ENCODE results near the gene RPS8.

The RPS8 gene

DNA sequence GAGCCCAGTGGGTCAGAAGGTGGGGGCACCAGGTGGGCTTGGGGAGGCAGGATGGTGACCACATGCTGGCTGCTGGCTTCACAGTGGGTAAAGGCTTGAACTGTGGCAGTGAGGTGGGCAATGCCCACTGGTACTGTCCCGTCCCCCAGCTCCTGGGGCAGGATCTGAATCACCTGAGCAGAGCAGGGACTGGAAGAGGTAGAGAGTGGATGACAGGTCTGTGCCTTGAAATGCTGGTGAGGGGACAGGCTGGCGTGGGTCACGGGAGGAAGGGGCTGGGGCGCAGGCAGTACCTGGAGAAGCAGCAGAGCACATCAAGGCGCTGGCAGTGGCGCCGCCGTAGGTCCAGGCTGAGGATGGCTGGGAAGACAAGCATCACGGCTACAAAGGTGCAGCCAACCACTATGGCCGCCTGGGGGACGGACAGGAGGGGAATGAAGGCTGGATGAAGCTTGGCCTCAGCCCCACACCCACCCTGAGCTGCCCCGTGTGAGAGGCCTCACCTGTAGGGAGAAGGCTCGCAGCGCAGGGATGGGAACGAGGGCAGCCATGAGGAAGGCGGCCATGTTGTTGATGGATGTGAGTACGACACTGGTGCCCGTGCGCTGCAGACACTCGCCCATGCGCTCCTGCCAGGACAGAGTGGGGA is 52.8 kb downstream of the RPS8 start:
- H3K4me3 ChIP-seq (ENCODE audit: low read depth, low read length), result no peak overlapping the region
- TF ChIP-seq, protein P1, sequence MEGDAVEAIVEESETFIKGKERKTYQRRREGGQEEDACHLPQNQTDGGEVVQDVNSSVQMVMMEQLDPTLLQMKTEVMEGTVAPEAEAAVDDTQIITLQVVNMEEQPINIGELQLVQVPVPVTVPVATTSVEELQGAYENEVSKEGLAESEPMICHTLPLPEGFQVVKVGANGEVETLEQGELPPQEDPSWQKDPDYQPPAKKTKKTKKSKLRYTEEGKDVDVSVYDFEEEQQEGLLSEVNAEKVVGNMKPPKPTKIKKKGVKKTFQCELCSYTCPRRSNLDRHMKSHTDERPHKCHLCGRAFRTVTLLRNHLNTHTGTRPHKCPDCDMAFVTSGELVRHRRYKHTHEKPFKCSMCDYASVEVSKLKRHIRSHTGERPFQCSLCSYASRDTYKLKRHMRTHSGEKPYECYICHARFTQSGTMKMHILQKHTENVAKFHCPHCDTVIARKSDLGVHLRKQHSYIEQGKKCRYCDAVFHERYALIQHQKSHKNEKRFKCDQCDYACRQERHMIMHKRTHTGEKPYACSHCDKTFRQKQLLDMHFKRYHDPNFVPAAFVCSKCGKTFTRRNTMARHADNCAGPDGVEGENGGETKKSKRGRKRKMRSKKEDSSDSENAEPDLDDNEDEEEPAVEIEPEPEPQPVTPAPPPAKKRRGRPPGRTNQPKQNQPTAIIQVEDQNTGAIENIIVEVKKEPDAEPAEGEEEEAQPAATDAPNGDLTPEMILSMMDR (IDR thresholded peaks at IDR 0.05; ENCODE audit: low read depth, low read length), result no peak

Measured in WI38 (cell line).